ENCODE measurements around the gene KRTAP5-5. TPM values are rescaled to one million over a fixed set of nuclear protein-coding genes. Genes with fewer than 3 reads are reported as not detected.

The KRTAP5-5 gene
- total and polyA plus RNA-seq, 8 donors, result not detected

GRCh38 chr11:1675536-1676228, 46.1 kb downstream of the KRTAP5-5 start:
- Histone ChIP-seq H3K9me3 (no peaks in the 10 kb centered on the region), H3K4me3 (no peak overlapping the region), H3K27ac (no peak overlapping the region), H3K4me1 (no peaks in the 10 kb centered on the region), H3K36me3 (no peaks in the 10 kb centered on the region), H3K27me3 (peaks cover 0 to 64% (median 28%) of the 10 kb centered on the region in 3 donors)
- 65 to 70% (median 68%) methylated on average over 11 of the region's 11 CpGs for WGBS, 5 donors
- TF ChIP-seq CTCF (IDR thresholded peaks at IDR 0.05), result no peak
- TF ChIP-seq POLR2AphosphoS5 (IDR thresholded peaks at IDR 0.05), result no peak
- no peak for TF ChIP-seq EP300 (IDR thresholded peaks at IDR 0.05)
- no peak for TF ChIP-seq POLR2A (IDR thresholded peaks at IDR 0.05)
- no peak for DNase-seq
- intact Hi-C loops (cut with DNase I; ENCODE audit: low total_unique reads), result no loop called here

GRCh38 chr11:1676229-1676740, 46.7 kb downstream of the KRTAP5-5 start:
- 69 to 76% (median 73%) methylated on average over 7 of the region's 7 CpGs for WGBS, 5 donors
- Histone ChIP-seq H3K27me3 (peaks cover 0 to 66% (median 28%) of the 10 kb centered on the region in 3 donors), H3K4me3 (no peak overlapping the region), H3K27ac (no peak overlapping the region), H3K36me3 (no peaks in the 10 kb centered on the region), H3K9me3 (no peaks in the 10 kb centered on the region), H3K4me1 (no peaks in the 10 kb centered on the region)
- TF ChIP-seq EP300 (IDR thresholded peaks at IDR 0.05), result no peak
- TF ChIP-seq CTCF (IDR thresholded peaks at IDR 0.05), result no peak
- TF ChIP-seq POLR2A (IDR thresholded peaks at IDR 0.05), result no peak
- TF ChIP-seq POLR2AphosphoS5 (IDR thresholded peaks at IDR 0.05), result no peak
- intact Hi-C loops (cut with DNase I; ENCODE audit: low total_unique reads), result no loop called here
- DNase-seq, result no peak

- 77 to 82% (median 81%) methylated on average over 10 of the region's 10 CpGs for WGBS, 5 donors
- Histone ChIP-seq H3K27ac (no peak overlapping the region), H3K27me3 (peaks cover 0 to 70% (median 22%) of the 10 kb centered on the region in 3 donors), H3K36me3 (no peaks in the 10 kb centered on the region), H3K9me3 (no peaks in the 10 kb centered on the region), H3K4me1 (no peaks in the 10 kb centered on the region), H3K4me3 (no peak overlapping the region)
- TF ChIP-seq POLR2A (IDR thresholded peaks at IDR 0.05) (no peak), CTCF (IDR thresholded peaks at IDR 0.05) (no peak), EP300 (IDR thresholded peaks at IDR 0.05) (no peak), POLR2AphosphoS5 (IDR thresholded peaks at IDR 0.05) (no peak)
- no peak for DNase-seq
- intact Hi-C loops (cut with DNase I; ENCODE audit: low total_unique reads), result no loop called here
Measured at GRCh38 chr11:1679881-1680280, 50.3 kb downstream of the KRTAP5-5 start.

Other genes with a start within 250 kb of the KRTAP5-5 start
- 1 to 10 TPM in 2 of 5 donors, not detected in 3; 1.8 TPM for gene BRSK2, start 239.8 kb upstream of the KRTAP5-5 start, total RNA-seq
- gene BRSK2, start 239.8 kb upstream of the KRTAP5-5 start, polyA plus RNA-seq, result 1 to 10 TPM; 1.8 to 6.9 (median 3.2) TPM
- gene MOB2, start 143.0 kb upstream of the KRTAP5-5 start, total RNA-seq, result 10 to 100 TPM; 11.3 to 40.6 (median 18.1) TPM
- 10 to 100 TPM; 27.9 to 46.3 (median 37.3) TPM for gene MOB2, start 143.0 kb upstream of the KRTAP5-5 start, polyA plus RNA-seq
- gene DUSP8, start 57.5 kb upstream of the KRTAP5-5 start, total RNA-seq, result 10 to 100 TPM in 1 of 5 donors, 1 to 10 TPM in 3, under 1 TPM in 1; 0.58 to 31.6 (median 1.5) TPM
- 1 to 10 TPM; 2.4 to 2.9 (median 2.8) TPM for gene DUSP8, start 57.5 kb upstream of the KRTAP5-5 start, polyA plus RNA-seq
- not detected for gene KRTAP5-1, start 44.5 kb upstream of the KRTAP5-5 start, total RNA-seq
- under 1 TPM in 1 of 3 donors, not detected in 2; 0.50 TPM for gene KRTAP5-1, start 44.5 kb upstream of the KRTAP5-5 start, polyA plus RNA-seq
- gene KRTAP5-2, start 31.5 kb upstream of the KRTAP5-5 start, total RNA-seq, result not detected
- gene KRTAP5-2, start 31.5 kb upstream of the KRTAP5-5 start, polyA plus RNA-seq, result not detected
- gene KRTAP5-3, start 21.3 kb upstream of the KRTAP5-5 start, total RNA-seq, result not detected
- not detected for gene KRTAP5-3, start 21.3 kb upstream of the KRTAP5-5 start, polyA plus RNA-seq
- gene KRTAP5-4, start 7.6 kb upstream of the KRTAP5-5 start, total RNA-seq, result not detected
- gene KRTAP5-4, start 7.6 kb upstream of the KRTAP5-5 start, polyA plus RNA-seq, result not detected
- gene KRTAP5-6, start 67.4 kb downstream of the KRTAP5-5 start, total RNA-seq, result not detected
- gene KRTAP5-6, start 67.4 kb downstream of the KRTAP5-5 start, polyA plus RNA-seq, result not detected
- gene IFITM10, start 120.8 kb downstream of the KRTAP5-5 start, total RNA-seq, result under 1 TPM in 1 of 5 donors, not detected in 4; 0.72 TPM
- gene IFITM10, start 120.8 kb downstream of the KRTAP5-5 start, polyA plus RNA-seq, result 1 to 10 TPM in 1 of 3 donors, under 1 TPM in 2; 0.19 to 1.1 (median 0.95) TPM
- gene CTSD, start 134.2 kb downstream of the KRTAP5-5 start, total RNA-seq, result 100 to 1,000 TPM; 115 to 590 (median 210) TPM
- gene CTSD, start 134.2 kb downstream of the KRTAP5-5 start, polyA plus RNA-seq, result 100 to 1,000 TPM; 173 to 538 (median 529) TPM
- 10 to 100 TPM in 1 of 5 donors, 1 to 10 TPM in 1, under 1 TPM in 3; 0.72 to 13.4 (median 0.92) TPM for gene SYT8, start 205.2 kb downstream of the KRTAP5-5 start, total RNA-seq
- 10 to 100 TPM in 1 of 3 donors, 1 to 10 TPM in 2; 1.7 to 77.3 (median 3.7) TPM for gene SYT8, start 205.2 kb downstream of the KRTAP5-5 start, polyA plus RNA-seq
- 1 to 10 TPM in 1 of 5 donors, not detected in 4; 7.2 TPM for gene TNNI2, start 209.2 kb downstream of the KRTAP5-5 start, total RNA-seq
- gene TNNI2, start 209.2 kb downstream of the KRTAP5-5 start, polyA plus RNA-seq, result 10 to 100 TPM in 2 of 3 donors, under 1 TPM in 1; 0.93 to 23.4 (median 17.0) TPM
- 10 to 100 TPM in 4 of 5 donors, 1 to 10 TPM in 1; 9.8 to 78.8 (median 46.8) TPM for gene LSP1, start 223.3 kb downstream of the KRTAP5-5 start, total RNA-seq
- gene LSP1, start 223.3 kb downstream of the KRTAP5-5 start, polyA plus RNA-seq, result 100 to 1,000 TPM in 2 of 3 donors, 10 to 100 TPM in 1; 29.0 to 239 (median 155) TPM